C4-2B (cell line): ENCODE measurements around the gene CTPS1.

Source experiments
- H3K27ac ChIP-seq: fragments of 450-650 bp; 2 replicates; pipeline ENCODE4 v1.5.1; 2017
- CTCF ChIP-seq: fragments of 450-650 bp; conservative IDR thresholded peaks from 2 replicates; pipeline ENCODE4 v1.5.1; 2017; ENCODE audit warnings: mild to moderate bottlenecking
- ZFX ChIP-seq: fragments of 450-650 bp; IDR thresholded peaks from 2 replicates; pipeline ENCODE4 v1.6.1; 2017

Gene CTPS1

GRCh38 chr1:41024953-41025352 lies 45.5 kb downstream of the CTPS1 start:
- H3K27ac ChIP-seq = no peak overlapping the region
- no peak for TF ChIP-seq ZFX

- TF ChIP-seq ZFX = no peak
- TF ChIP-seq CTCF = no peak
- no peak overlapping the region for H3K27ac ChIP-seq
These were observed 46.7 kb downstream of the CTPS1 start for GRCh38 chr1:41025979-41026819.

- TF ChIP-seq ZFX = no peak
- TF ChIP-seq CTCF = no peak
- no peak overlapping the region for H3K27ac ChIP-seq
These were observed 48.6 kb downstream of the CTPS1 start for GRCh38 chr1:41028034-41028642.

GRCh38 chr1:41030872-41031616 lies 51.5 kb downstream of the CTPS1 start:
- H3K27ac ChIP-seq = no peak overlapping the region
- TF ChIP-seq CTCF (no peak), ZFX (no peak)

- TF ChIP-seq ZFX (no peak), CTCF (no peak)
- H3K27ac ChIP-seq = no peak overlapping the region
These were observed 52.7 kb downstream of the CTPS1 start for GRCh38 chr1:41032147-41032546.

- TF ChIP-seq CTCF = no peak
- TF ChIP-seq ZFX = no peak
These were observed 53.8 kb downstream of the CTPS1 start for GRCh38 chr1:41033272-41033671.

GRCh38 chr1:41037116-41037903 lies 57.8 kb downstream of the CTPS1 start:
- no peak overlapping the region for H3K27ac ChIP-seq
- TF ChIP-seq CTCF (no peak), ZFX (no peak)

More at GRCh38 chr1:41033272-41033671, 53.8 kb downstream of the CTPS1 start:
- H3K27ac ChIP-seq = no peak overlapping the region
